ENCODE data around the gene ELP4.

The ELP4 gene

DNA sequence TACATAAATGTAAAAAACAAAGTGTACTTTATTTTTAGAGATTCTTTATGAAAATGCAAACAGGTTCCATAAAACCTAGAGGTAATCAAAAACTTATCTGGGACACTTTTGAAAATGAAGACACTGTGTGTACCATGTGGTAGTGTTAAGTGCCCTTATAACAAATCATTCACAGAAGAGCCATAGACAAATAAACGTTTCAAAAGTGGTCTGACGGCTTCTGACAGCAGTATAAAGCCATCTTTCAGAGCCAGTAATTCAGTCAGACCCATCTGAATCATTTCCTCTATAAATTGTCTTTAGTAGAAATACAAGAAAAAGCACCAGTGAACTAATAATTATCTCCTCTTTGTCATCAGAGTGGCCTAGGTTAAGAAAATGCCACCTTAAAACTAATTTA lies 201.6 kb downstream of the ELP4 start:
- TF ChIP-seq, protein P1, sequence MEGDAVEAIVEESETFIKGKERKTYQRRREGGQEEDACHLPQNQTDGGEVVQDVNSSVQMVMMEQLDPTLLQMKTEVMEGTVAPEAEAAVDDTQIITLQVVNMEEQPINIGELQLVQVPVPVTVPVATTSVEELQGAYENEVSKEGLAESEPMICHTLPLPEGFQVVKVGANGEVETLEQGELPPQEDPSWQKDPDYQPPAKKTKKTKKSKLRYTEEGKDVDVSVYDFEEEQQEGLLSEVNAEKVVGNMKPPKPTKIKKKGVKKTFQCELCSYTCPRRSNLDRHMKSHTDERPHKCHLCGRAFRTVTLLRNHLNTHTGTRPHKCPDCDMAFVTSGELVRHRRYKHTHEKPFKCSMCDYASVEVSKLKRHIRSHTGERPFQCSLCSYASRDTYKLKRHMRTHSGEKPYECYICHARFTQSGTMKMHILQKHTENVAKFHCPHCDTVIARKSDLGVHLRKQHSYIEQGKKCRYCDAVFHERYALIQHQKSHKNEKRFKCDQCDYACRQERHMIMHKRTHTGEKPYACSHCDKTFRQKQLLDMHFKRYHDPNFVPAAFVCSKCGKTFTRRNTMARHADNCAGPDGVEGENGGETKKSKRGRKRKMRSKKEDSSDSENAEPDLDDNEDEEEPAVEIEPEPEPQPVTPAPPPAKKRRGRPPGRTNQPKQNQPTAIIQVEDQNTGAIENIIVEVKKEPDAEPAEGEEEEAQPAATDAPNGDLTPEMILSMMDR (IDR thresholded peaks at IDR 0.05; ENCODE audit: insufficient read depth, low read depth, low read length, missing control alignments) = no peak
- no peak overlapping the region for H3K4me3 ChIP-seq (ENCODE audit: low read length)
- DNase-seq (ENCODE audit: low read depth) = peak; percentile 31

DNA sequence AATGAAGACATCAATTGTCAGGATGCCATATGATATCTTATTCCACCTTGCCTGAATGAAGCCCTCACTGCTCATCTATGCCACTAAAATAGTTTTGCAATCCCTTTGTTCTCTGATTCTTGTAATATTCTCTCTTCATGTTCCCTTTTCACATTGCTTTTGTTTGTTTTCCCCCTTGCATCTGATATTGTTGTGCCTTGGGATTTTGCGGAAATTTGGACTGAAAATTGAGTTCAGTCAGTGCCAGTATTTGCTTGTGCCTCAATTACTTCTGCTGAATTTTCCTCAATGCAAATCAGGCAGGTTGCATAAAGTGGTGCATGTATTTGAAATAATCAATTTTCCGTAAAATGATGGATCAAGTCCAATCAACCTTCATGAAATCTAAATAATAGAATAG lies 203.3 kb downstream of the ELP4 start:
- DNase-seq (ENCODE audit: low read depth) = no peak
- H3K4me3 ChIP-seq (ENCODE audit: low read length) = no peak overlapping the region
- TF ChIP-seq, protein P1 (IDR thresholded peaks at IDR 0.05; ENCODE audit: insufficient read depth, low read depth, low read length, missing control alignments) = no peak

- DNase-seq (ENCODE audit: low read depth) = no peak
- TF ChIP-seq, protein P1 (IDR thresholded peaks at IDR 0.05; ENCODE audit: insufficient read depth, low read depth, low read length, missing control alignments) = no peak
- H3K4me3 ChIP-seq (ENCODE audit: low read length) = no peak overlapping the region
Observed at GRCh38 chr11:31714840-31715239, 205.3 kb downstream of the ELP4 start.

- TF ChIP-seq, protein P1 (IDR thresholded peaks at IDR 0.05; ENCODE audit: insufficient read depth, low read depth, low read length, missing control alignments) = no peak
- H3K4me3 ChIP-seq (ENCODE audit: low read length) = no peak overlapping the region
- DNase-seq (ENCODE audit: low read depth) = no peak
Observed at GRCh38 chr11:31720225-31720624, 210.7 kb downstream of the ELP4 start.

- no peak overlapping the region for H3K4me3 ChIP-seq (ENCODE audit: low read length)
- TF ChIP-seq, protein P1 (IDR thresholded peaks at IDR 0.05; ENCODE audit: insufficient read depth, low read depth, low read length, missing control alignments) = no peak
- no peak for DNase-seq (ENCODE audit: low read depth)
Observed at GRCh38 chr11:31720671-31721365, 211.3 kb downstream of the ELP4 start.

DNA sequence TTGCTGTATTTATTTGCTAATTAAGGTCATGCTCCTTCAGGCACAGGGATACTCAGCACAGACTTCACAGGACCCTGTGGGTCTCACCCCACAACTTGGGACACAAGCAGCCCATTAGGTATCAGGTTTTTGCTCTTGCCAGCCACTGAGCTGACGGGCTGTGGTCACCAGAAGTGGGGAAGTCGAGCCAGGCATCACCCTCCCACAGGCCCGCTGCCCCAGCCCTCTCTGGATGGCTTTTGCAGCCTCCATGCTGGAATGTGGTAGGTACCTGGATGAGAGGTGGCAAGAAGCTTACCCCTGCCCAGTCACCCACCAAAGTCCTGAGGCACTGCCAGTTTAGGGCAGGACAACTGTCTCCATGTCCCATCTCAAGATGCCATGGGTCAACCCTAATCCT lies 213.2 kb downstream of the ELP4 start:
- TF ChIP-seq, protein P1 (IDR thresholded peaks at IDR 0.05; ENCODE audit: insufficient read depth, low read depth, low read length, missing control alignments) = no peak
- DNase-seq (ENCODE audit: low read depth) = no peak
- H3K4me3 ChIP-seq (ENCODE audit: low read length) = no peak overlapping the region

DNA sequence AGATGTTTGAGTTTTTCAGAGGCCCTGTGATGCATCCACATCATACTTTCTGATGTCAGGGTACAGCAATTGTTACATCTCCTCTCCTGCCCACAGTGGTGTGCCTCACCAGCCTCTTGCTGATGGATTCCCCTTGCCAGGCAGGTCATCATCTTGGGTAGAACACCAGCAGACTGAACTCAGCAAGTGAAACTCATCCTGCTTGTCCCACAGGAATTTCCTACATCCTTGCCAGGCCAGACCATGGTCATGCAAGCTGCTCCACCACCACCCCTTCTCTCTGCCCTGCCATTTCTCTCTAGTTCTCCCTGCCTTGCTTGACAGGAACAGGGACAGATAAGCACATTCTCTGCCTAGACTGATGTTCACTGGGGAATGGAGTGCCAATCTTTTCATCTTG lies 215.6 kb downstream of the ELP4 start:
- no peak for DNase-seq (ENCODE audit: low read depth)
- H3K4me3 ChIP-seq (ENCODE audit: low read length) = no peak overlapping the region
- TF ChIP-seq, protein P1 (IDR thresholded peaks at IDR 0.05; ENCODE audit: insufficient read depth, low read depth, low read length, missing control alignments) = no peak
